ENCODE results near the gene PRCP. TPM values are rescaled to one million over a fixed set of nuclear protein-coding genes. Genes with fewer than 3 reads are reported as not detected.
"Not testable (repeated sequence)": the region's sequence is repeated elsewhere in the genome, so short reads cannot be mapped to it uniquely, and the experiment has no call there.

PRCP gene
- total and polyA plus RNA-seq, 9 donors = 36.4 to 184 (median 62.8) TPM

GRCh38 chr11:82944198-82944597 is 44.0 kb upstream of the PRCP start:
- intact Hi-C loops (cut with DNase I) = no loop called here

GRCh38 chr11:82943430-82943829 is 43.2 kb upstream of the PRCP start:
- H3K4me3 ChIP-seq; intact Hi-C loops (cut with DNase I); DNase-seq; H3K36me3 ChIP-seq; H3K4me1 ChIP-seq (ENCODE audit: insufficient read depth); H3K9me3 ChIP-seq; H3K27me3 ChIP-seq; H3K27ac ChIP-seq: not testable (repeated sequence)
- 94 to 97% (median 96%) methylated on average over 1 of the region's 1 CpG for WGBS, 3 donors

More at GRCh38 chr11:82944198-82944597, 44.0 kb upstream of the PRCP start:
- no peak overlapping the region for H3K27ac ChIP-seq
- H3K4me1 ChIP-seq (ENCODE audit: insufficient read depth) = no peaks in the 10 kb centered on the region
- TF ChIP-seq POLR2A (IDR thresholded peaks at IDR 0.05) (no peak), CTCF (IDR thresholded peaks at IDR 0.05) (no peak), EP300 (IDR thresholded peaks at IDR 0.05) (no peak)
- no peaks in the 10 kb centered on the region for H3K9me3 ChIP-seq
- no peak for DNase-seq
- 78 to 86% (median 79%) methylated on average over 2 of the region's 2 CpGs for WGBS, 3 donors
- H3K27me3 ChIP-seq = peaks cover 2% of the 10 kb centered on the region
- no peak overlapping the region for H3K4me3 ChIP-seq
- no peaks in the 10 kb centered on the region for H3K36me3 ChIP-seq

- 97 to 100% (median 98%) methylated on average over 2 of the region's 2 CpGs for WGBS, 3 donors
- no peak for DNase-seq
- intact Hi-C loops (cut with DNase I) = no loop called here
- H3K9me3 ChIP-seq = no peaks in the 10 kb centered on the region
- H3K4me3 ChIP-seq = no peak overlapping the region
- H3K4me1 ChIP-seq (ENCODE audit: insufficient read depth) = no peaks in the 10 kb centered on the region
- no peaks in the 10 kb centered on the region for H3K36me3 ChIP-seq
- no peaks in the 10 kb centered on the region for H3K27me3 ChIP-seq
- no peak overlapping the region for H3K27ac ChIP-seq
- TF ChIP-seq POLR2A (IDR thresholded peaks at IDR 0.05) (no peak), EP300 (IDR thresholded peaks at IDR 0.05) (no peak)
Observed at GRCh38 chr11:82942376-82942775, 42.1 kb upstream of the PRCP start.

- no peak for TF ChIP-seq EP300 (IDR thresholded peaks at IDR 0.05)
- no peak for TF ChIP-seq POLR2A (IDR thresholded peaks at IDR 0.05)
- TF ChIP-seq CTCF (IDR thresholded peaks at IDR 0.05) = no peak
- Histone ChIP-seq H3K4me3 (no peak overlapping the region), H3K36me3 (no peaks in the 10 kb centered on the region), H3K9me3 (no peaks in the 10 kb centered on the region), H3K27me3 (no peaks in the 10 kb centered on the region), H3K4me1 (ENCODE audit: insufficient read depth) (no peaks in the 10 kb centered on the region), H3K27ac (no peak overlapping the region)
- intact Hi-C loops (cut with DNase I) = no loop called here
- no peak for DNase-seq
- 93 to 100% (median 95%) methylated on average over 2 of the region's 2 CpGs for WGBS, 3 donors
Observed at GRCh38 chr11:82939456-82939855, 39.2 kb upstream of the PRCP start.

- intact Hi-C loops (cut with DNase I) = no loop called here
- Histone ChIP-seq H3K4me3 (no peak overlapping the region), H3K36me3 (no peaks in the 10 kb centered on the region), H3K27ac (no peak overlapping the region), H3K4me1 (ENCODE audit: insufficient read depth) (no peaks in the 10 kb centered on the region), H3K9me3 (no peaks in the 10 kb centered on the region), H3K27me3 (no peaks in the 10 kb centered on the region)
- no peak for TF ChIP-seq EP300 (IDR thresholded peaks at IDR 0.05)
- no peak for TF ChIP-seq POLR2A (IDR thresholded peaks at IDR 0.05)
- no peak for TF ChIP-seq CTCF (IDR thresholded peaks at IDR 0.05)
- 95 to 96% (median 95%) methylated on average over 2 of the region's 2 CpGs for WGBS, 3 donors
- no peak for DNase-seq
Observed at GRCh38 chr11:82937554-82937953, 37.3 kb upstream of the PRCP start.

GRCh38 chr11:82936261-82936660 is 36.0 kb upstream of the PRCP start:
- Histone ChIP-seq H3K27me3 (no peaks in the 10 kb centered on the region), H3K9me3 (no peaks in the 10 kb centered on the region), H3K36me3 (no peaks in the 10 kb centered on the region), H3K4me3 (no peak overlapping the region), H3K27ac (no peak overlapping the region), H3K4me1 (ENCODE audit: insufficient read depth) (no peaks in the 10 kb centered on the region)
- DNase-seq = no peak
- TF ChIP-seq POLR2A (IDR thresholded peaks at IDR 0.05) (no peak), CTCF (IDR thresholded peaks at IDR 0.05) (no peak)
- intact Hi-C loops (cut with DNase I) = no loop called here
- 90 to 92% (median 91%) methylated on average over 3 of the region's 3 CpGs for whole genome bisulfite sequencing, 3 donors

All from ovary (tissue), 9 donors.